ENCODE measurements around the gene HM13. TPM values are rescaled to one million over a fixed set of nuclear protein-coding genes. Genes with fewer than 3 reads are reported as not detected.

The HM13 gene
- total and polyA plus RNA-seq, 2 of the 13 experiments (the other 11 are each of a cell fraction or from before 2014, with no cell fraction given): 118 to 243 TPM

GRCh38 chr20:31517373-31517772 lies 3.1 kb downstream of the HM13 start (continued):
- TF ChIP-seq ZNF879 (CRISPR knock-in tag; IDR thresholded peaks at IDR 0.05): no peak
- TF ChIP-seq TCF7L2 (IDR thresholded peaks at IDR 0.05; ENCODE audit: low read depth, low read length): no peak
- TF ChIP-seq ZNF550 (CRISPR knock-in tag; IDR thresholded peaks at IDR 0.05; ENCODE audit: borderline replicate concordance): no peak
- TF ChIP-seq ZBED4 (CRISPR knock-in tag; IDR thresholded peaks at IDR 0.05; ENCODE audit: borderline replicate concordance): peak; percentile 55; the same call in 1 of the 2 replicates
- no peak for TF ChIP-seq CC2D1A (CRISPR knock-in tag; IDR thresholded peaks at IDR 0.05)
- no peak for TF ChIP-seq FOXP1 (IDR thresholded peaks at IDR 0.05)
- no peak for TF ChIP-seq FOXP1 (CRISPR knock-in tag; IDR thresholded peaks at IDR 0.05)
- TF ChIP-seq FOXC1 (CRISPR knock-in tag; IDR thresholded peaks at IDR 0.05; ENCODE audit: borderline replicate concordance): 0 out of 2 replicates have a peak, but pooled peaks have one; percentile 49
- no peak for TF ChIP-seq ZNF317 (CRISPR knock-in tag; IDR thresholded peaks at IDR 0.05)
- TF ChIP-seq PRPF4 (IDR thresholded peaks at IDR 0.05; ENCODE audit: low read depth, low read length, poor library complexity, severe bottlenecking): no peak
- TF ChIP-seq EED (CRISPR knock-in tag; IDR thresholded peaks at IDR 0.05): no peak
- no peak for TF ChIP-seq ZNF17 (CRISPR knock-in tag; IDR thresholded peaks at IDR 0.05)
- no peak for TF ChIP-seq CSRNP2 (CRISPR knock-in tag; conservative IDR thresholded peaks at IDR 0.05; ENCODE audit: low read depth)
- no peak for TF ChIP-seq BRCA1 (CRISPR knock-in tag; IDR thresholded peaks at IDR 0.05)
- no peak for TF ChIP-seq MBD4 (IDR thresholded peaks at IDR 0.05; ENCODE audit: borderline replicate concordance, low read length)
- no peak for TF ChIP-seq ZBTB49 (CRISPR knock-in tag; IDR thresholded peaks at IDR 0.05; ENCODE audit: borderline replicate concordance)
- peak; percentile 38; the same call in 1 of the 2 replicates for TF ChIP-seq HDAC2 (CRISPR knock-in tag; IDR thresholded peaks at IDR 0.05)
- TF ChIP-seq MTA1 (CRISPR knock-in tag; IDR thresholded peaks at IDR 0.05; ENCODE audit: borderline replicate concordance): no peak
- peak; percentile 73 for TF ChIP-seq USF2 (IDR thresholded peaks at IDR 0.05; ENCODE audit: low read depth, low read length)
- TF ChIP-seq USF2 (CRISPR knock-in tag; IDR thresholded peaks at IDR 0.05; ENCODE audit: borderline replicate concordance): peak; percentile 80; the same call in 1 of the 2 replicates

All from HepG2 (cell line).